GM13977 (cell line): ENCODE results near the gene TAF10.

ENCODE experiments used
- DNase-seq: peaks from one replicate; pipeline ENCODE4 v3.0.0; 2012; ENCODE audit warnings: low spot score
- CTCF ChIP-seq: IDR thresholded peaks from 2 replicates; pipeline ENCODE4 v1.5.1; 2012; ENCODE audit warnings: mild to moderate bottlenecking, control low read depth; ENCODE audit not compliant: insufficient read depth; ENCODE audit errors: extremely low read depth, missing control alignments
- in situ Hi-C: fragments of 300-500 bp; cut with MboI; formaldehyde crosslinking; loops from one replicate; pipeline ENCODE4 v1.12.0; 2022; ENCODE audit warnings: low sequenced_read_pairs, low pct_unique_long_range_greater_than_20kb, mixed read lengths, inconsistent platforms; ENCODE audit not compliant: unreplicated experiment

The TAF10 gene

DNA sequence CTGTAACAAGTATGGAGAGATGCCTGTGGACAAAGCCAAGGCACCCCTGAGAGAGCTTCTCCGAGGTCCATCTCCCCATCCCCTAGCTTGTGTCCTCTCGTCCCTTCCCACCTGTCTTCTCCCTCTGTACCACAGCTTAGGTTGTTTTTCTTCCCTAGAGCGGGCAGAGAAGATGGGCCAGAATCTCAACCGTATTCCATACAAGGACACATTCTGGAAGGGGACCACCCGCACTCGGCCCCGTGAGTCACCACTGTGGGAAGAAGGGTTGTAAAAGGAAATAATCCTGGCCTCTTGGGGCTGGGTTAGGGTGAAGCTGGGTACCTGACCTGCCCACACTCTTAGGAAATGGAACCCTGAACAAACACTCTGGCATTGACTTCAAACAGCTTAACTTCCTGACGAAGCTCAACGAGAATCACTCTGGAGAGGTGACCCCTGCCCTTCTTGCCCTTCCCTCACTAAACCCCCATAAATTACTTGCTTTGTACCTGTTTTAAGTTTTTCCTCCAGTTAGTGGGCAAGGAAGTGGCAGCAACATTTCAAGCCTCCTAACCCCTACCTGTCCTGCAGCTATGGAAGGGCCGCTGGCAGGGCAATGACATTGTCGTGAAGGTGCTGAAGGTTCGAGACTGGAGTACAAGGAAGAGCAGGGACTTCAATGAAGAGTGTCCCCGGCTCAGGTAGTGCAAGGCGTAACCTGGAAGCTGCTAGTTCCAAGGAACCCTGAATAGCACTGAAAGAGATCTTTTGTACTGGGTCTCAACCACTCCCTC lies 3.1 kb downstream of the TAF10 start:
- no peak for DNase-seq
- in situ Hi-C loops = no loop called here

DNA sequence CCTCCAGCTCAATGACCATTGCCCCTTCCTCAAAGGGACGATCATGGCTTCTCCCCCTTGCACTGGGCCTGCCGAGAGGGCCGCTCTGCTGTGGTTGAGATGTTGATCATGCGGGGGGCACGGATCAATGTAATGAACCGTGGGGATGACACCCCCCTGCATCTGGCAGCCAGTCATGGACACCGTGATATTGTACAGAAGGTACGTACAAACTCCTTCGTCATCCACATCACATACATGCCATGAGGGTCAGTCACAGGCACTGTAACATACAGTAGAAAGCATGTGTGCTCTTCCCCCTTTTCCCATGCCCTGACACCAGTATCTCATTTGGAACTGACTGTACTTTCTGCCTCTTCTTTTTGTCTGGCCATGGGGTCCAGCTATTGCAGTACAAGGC lies 4.0 kb downstream of the TAF10 start:
- TF ChIP-seq CTCF = no peak
- no peak for DNase-seq
- in situ Hi-C loops = no loop called here

More for the DNA sequence above, 3.1 kb downstream of the TAF10 start:
- TF ChIP-seq CTCF = no peak

DNA sequence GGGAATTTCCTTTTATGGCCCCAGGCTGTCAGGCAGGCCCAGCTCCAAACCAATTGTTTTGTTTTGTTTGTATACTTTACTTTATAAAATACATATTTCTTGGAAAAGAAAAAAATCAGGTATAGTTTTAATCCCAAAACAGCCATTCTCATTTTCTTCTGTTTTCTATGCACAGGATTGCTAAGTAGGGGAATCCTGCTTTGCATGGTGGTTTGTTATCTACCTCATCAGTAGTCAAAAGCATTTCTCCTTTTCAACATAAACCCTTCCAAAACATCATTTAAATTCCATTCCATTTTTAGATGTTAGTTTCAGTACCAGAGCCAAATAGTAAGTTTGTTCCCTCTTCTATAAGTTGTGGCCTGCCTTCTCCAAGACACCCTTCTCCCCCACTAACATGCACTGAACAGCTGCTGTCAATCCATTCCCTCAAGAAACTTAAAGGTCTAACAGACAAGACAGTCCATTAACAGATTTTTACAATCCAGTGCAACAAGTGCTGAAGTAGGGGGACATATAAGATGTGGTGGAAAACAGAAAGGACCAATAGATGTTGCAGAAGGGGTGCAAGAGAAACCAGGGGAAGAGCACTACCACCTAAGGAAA lies 4.7 kb downstream of the TAF10 start:
- in situ Hi-C loops = no loop called here
- TF ChIP-seq CTCF = no peak
- DNase-seq = no peak

GRCh38 chr11:6606471-6607189 lies 5.4 kb downstream of the TAF10 start:
- peak; percentile 84 for DNase-seq
- no peak for TF ChIP-seq CTCF
- in situ Hi-C loops = no loop called here

- in situ Hi-C loops = no loop called here
- DNase-seq = no peak
Measured at GRCh38 chr11:6604790-6605189, 7.2 kb downstream of the TAF10 start.

More at GRCh38 chr11:6604790-6605189, 7.2 kb downstream of the TAF10 start:
- no peak for TF ChIP-seq CTCF
